ENCODE measurements around the gene NFKBIB. TPM values are rescaled to one million over a fixed set of nuclear protein-coding genes. Genes with fewer than 3 reads are reported as not detected.
A peak's percentile ranks its signal among the peaks of the same experiment; 100 is the strongest.

Gene NFKBIB
- total and polyA plus RNA-seq, 2 of the 13 experiments (the other 11 are each of a cell fraction or from before 2014, with no cell fraction given): 8.6 to 14.9 TPM

DNA sequence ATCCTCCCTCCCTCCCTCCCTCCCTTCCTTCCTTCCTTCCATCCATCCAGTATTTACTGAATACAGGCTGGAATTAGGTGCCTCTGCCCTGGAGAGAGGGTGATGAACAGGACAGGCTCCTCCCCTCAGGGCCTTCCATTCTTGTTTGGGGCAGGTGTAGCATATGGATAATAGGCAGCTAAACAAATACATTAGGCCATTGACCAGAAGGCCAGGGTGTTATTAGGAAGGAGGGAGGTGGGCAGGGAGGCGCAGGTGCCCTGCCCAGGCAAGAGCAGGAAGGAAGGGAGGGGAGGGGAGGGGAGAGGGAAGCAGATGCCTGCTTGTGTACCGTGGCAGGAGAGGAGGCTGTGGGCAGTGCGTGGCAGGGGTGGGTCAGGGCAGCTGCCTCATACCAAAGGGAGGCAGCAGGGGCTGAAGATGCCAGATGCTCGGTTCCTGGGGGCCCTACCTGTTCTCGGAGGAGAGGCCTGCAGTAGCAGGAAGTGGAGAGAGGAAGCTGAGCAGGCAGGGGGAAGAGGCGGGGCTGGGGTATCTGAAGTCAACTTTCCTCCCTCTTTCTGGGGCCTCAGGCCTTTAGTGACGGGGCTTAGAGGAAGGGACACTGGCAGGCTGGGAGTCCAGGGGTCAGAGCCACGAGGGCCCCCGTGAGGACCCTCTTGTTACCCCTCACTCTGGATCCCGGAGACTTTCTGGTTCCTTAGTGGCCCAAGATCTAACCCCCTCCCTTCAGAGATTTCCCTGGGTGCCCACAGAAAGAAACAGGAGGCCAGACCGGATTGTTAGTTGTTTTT lies 21.8 kb upstream of the NFKBIB start, which contains the start of gene RINL (continued):
- peak; percentile 21 for TF ChIP-seq ASH2L (IDR thresholded peaks at IDR 0.05; ENCODE audit: insufficient read length, low read depth, low read length)
- TF ChIP-seq, protein P1, sequence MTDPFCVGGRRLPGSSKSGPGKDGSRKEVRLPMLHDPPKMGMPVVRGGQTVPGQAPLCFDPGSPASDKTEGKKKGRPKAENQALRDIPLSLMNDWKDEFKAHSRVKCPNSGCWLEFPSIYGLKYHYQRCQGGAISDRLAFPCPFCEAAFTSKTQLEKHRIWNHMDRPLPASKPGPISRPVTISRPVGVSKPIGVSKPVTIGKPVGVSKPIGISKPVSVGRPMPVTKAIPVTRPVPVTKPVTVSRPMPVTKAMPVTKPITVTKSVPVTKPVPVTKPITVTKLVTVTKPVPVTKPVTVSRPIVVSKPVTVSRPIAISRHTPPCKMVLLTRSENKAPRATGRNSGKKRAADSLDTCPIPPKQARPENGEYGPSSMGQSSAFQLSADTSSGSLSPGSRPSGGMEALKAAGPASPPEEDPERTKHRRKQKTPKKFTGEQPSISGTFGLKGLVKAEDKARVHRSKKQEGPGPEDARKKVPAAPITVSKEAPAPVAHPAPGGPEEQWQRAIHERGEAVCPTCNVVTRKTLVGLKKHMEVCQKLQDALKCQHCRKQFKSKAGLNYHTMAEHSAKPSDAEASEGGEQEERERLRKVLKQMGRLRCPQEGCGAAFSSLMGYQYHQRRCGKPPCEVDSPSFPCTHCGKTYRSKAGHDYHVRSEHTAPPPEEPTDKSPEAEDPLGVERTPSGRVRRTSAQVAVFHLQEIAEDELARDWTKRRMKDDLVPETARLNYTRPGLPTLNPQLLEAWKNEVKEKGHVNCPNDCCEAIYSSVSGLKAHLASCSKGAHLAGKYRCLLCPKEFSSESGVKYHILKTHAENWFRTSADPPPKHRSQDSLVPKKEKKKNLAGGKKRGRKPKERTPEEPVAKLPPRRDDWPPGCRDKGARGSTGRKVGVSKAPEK (CRISPR knock-in tag; IDR thresholded peaks at IDR 0.05; ENCODE audit: borderline replicate concordance): no peak
- TF ChIP-seq FOXC1 (CRISPR knock-in tag; IDR thresholded peaks at IDR 0.05; ENCODE audit: borderline replicate concordance): 0 out of 2 replicates have a peak, but pooled peaks have one; percentile 51
- TF ChIP-seq ZNF121 (CRISPR knock-in tag; IDR thresholded peaks at IDR 0.05): no peak
- no peak for TF ChIP-seq TP53 (CRISPR knock-in tag; conservative IDR thresholded peaks at IDR 0.05)
- TF ChIP-seq ZNF20 (CRISPR knock-in tag; IDR thresholded peaks at IDR 0.05): no peak
- TF ChIP-seq, protein P2, sequence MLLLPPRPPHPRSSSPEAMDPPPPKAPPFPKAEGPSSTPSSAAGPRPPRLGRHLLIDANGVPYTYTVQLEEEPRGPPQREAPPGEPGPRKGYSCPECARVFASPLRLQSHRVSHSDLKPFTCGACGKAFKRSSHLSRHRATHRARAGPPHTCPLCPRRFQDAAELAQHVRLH (CRISPR knock-in tag; IDR thresholded peaks at IDR 0.05; ENCODE audit: borderline replicate concordance, low read depth): no peak
- no peak for TF ChIP-seq CREM (IDR thresholded peaks at IDR 0.05)
- no peak for TF ChIP-seq CREM (CRISPR knock-in tag; IDR thresholded peaks at IDR 0.05)
- TF ChIP-seq, protein P3, sequence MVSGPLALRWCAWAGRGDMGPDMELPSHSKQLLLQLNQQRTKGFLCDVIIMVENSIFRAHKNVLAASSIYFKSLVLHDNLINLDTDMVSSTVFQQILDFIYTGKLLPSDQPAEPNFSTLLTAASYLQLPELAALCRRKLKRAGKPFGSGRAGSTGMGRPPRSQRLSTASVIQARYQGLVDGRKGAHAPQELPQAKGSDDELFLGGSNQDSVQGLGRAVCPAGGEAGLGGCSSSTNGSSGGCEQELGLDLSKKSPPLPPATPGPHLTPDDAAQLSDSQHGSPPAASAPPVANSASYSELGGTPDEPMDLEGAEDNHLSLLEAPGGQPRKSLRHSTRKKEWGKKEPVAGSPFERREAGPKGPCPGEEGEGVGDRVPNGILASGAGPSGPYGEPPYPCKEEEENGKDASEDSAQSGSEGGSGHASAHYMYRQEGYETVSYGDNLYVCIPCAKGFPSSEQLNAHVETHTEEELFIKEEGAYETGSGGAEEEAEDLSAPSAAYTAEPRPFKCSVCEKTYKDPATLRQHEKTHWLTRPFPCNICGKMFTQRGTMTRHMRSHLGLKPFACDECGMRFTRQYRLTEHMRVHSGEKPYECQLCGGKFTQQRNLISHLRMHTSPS (CRISPR knock-in tag; IDR thresholded peaks at IDR 0.05; ENCODE audit: low read depth): 0 out of 2 replicates have a peak, but pooled peaks have one; percentile 31
- 0 out of 2 replicates have a peak, but pooled peaks have one; percentile 17 for TF ChIP-seq FOXA3 (CRISPR knock-in tag; IDR thresholded peaks at IDR 0.05)
- 0 out of 2 replicates have a peak, but pooled peaks have one; percentile 59 for TF ChIP-seq ZNF232 (CRISPR knock-in tag; IDR thresholded peaks at IDR 0.05; ENCODE audit: borderline replicate concordance)
- TF ChIP-seq WIZ (CRISPR knock-in tag; IDR thresholded peaks at IDR 0.05): no peak
- TF ChIP-seq, protein P4, sequence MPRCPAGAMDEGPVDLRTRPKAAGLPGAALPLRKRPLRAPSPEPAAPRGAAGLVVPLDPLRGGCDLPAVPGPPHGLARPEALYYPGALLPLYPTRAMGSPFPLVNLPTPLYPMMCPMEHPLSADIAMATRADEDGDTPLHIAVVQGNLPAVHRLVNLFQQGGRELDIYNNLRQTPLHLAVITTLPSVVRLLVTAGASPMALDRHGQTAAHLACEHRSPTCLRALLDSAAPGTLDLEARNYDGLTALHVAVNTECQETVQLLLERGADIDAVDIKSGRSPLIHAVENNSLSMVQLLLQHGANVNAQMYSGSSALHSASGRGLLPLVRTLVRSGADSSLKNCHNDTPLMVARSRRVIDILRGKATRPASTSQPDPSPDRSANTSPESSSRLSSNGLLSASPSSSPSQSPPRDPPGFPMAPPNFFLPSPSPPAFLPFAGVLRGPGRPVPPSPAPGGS (CRISPR knock-in tag; IDR thresholded peaks at IDR 0.05): 0 out of 2 replicates have a peak, but pooled peaks have one; percentile 39
- no peak for TF ChIP-seq ZNF556 (CRISPR knock-in tag; IDR thresholded peaks at IDR 0.05; ENCODE audit: borderline replicate concordance)
- TF ChIP-seq, protein P5, sequence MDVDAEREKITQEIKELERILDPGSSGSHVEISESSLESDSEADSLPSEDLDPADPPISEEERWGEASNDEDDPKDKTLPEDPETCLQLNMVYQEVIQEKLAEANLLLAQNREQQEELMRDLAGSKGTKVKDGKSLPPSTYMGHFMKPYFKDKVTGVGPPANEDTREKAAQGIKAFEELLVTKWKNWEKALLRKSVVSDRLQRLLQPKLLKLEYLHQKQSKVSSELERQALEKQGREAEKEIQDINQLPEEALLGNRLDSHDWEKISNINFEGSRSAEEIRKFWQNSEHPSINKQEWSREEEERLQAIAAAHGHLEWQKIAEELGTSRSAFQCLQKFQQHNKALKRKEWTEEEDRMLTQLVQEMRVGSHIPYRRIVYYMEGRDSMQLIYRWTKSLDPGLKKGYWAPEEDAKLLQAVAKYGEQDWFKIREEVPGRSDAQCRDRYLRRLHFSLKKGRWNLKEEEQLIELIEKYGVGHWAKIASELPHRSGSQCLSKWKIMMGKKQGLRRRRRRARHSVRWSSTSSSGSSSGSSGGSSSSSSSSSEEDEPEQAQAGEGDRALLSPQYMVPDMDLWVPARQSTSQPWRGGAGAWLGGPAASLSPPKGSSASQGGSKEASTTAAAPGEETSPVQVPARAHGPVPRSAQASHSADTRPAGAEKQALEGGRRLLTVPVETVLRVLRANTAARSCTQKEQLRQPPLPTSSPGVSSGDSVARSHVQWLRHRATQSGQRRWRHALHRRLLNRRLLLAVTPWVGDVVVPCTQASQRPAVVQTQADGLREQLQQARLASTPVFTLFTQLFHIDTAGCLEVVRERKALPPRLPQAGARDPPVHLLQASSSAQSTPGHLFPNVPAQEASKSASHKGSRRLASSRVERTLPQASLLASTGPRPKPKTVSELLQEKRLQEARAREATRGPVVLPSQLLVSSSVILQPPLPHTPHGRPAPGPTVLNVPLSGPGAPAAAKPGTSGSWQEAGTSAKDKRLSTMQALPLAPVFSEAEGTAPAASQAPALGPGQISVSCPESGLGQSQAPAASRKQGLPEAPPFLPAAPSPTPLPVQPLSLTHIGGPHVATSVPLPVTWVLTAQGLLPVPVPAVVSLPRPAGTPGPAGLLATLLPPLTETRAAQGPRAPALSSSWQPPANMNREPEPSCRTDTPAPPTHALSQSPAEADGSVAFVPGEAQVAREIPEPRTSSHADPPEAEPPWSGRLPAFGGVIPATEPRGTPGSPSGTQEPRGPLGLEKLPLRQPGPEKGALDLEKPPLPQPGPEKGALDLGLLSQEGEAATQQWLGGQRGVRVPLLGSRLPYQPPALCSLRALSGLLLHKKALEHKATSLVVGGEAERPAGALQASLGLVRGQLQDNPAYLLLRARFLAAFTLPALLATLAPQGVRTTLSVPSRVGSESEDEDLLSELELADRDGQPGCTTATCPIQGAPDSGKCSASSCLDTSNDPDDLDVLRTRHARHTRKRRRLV (CRISPR knock-in tag; IDR thresholded peaks at IDR 0.05): no peak
- TF ChIP-seq ZBTB20 (CRISPR knock-in tag; IDR thresholded peaks at IDR 0.05; ENCODE audit: borderline replicate concordance, low read depth): no peak
